ENCODE measurements around the gene UBAC2. TPM values are rescaled to one million over a fixed set of nuclear protein-coding genes. Genes with fewer than 3 reads are reported as not detected.

UBAC2 gene
- total RNA-seq, 1 experiment from 2014 or later = 80.3 TPM

DNA sequence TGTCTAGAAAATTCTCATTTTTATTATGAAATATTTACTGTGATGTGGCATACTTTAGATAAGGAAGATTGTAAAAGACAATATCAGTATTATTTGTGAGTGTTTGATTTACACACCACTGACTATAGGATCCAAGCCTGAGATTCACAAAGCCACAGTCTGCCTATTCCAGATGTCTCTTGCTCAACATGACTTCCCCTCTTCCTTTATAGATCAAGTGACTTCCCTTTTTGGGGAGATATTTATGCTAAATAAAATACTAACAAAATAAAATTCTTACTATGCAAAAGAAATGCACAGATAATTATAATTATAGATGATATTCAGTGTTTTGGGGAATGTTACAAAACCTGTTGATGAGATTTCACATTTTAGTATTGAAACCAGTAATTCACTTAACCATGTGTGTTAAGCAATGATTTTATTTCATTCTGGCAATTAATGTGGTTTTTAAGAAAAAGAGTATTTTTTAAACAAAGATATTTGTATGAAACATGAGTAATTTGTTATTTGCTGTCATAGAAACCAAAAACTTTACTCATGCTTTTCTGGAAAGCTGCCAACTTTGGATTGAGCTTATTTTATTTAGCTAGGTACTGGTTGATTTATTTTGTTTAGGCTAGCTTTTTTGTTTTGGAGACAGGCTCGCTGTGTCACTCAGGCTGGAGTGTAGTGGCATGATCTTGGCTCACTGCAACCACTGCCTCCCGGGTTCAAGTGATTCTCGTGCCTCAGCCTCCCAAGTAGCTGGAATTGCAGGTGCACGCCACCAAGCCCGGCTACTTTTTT is 120.2 kb downstream of the UBAC2 start:
- TF ChIP-seq, protein P1, sequence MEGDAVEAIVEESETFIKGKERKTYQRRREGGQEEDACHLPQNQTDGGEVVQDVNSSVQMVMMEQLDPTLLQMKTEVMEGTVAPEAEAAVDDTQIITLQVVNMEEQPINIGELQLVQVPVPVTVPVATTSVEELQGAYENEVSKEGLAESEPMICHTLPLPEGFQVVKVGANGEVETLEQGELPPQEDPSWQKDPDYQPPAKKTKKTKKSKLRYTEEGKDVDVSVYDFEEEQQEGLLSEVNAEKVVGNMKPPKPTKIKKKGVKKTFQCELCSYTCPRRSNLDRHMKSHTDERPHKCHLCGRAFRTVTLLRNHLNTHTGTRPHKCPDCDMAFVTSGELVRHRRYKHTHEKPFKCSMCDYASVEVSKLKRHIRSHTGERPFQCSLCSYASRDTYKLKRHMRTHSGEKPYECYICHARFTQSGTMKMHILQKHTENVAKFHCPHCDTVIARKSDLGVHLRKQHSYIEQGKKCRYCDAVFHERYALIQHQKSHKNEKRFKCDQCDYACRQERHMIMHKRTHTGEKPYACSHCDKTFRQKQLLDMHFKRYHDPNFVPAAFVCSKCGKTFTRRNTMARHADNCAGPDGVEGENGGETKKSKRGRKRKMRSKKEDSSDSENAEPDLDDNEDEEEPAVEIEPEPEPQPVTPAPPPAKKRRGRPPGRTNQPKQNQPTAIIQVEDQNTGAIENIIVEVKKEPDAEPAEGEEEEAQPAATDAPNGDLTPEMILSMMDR (conservative IDR thresholded peaks at IDR 0.05) = no peak
- TF ChIP-seq EZH2 (IDR thresholded peaks at IDR 0.05; ENCODE audit: low read depth) = no peak
- DNase-seq = peak in 1 of 2 experiments; percentile 64
- Histone ChIP-seq H3K79me2 (ENCODE audit: low read depth) (0 out of 2 replicates have a peak, but pooled peaks cover 5% of the 10 kb centered on the region), H2AFZ (no peak overlapping the region), H3K4me3 (no peak overlapping the region), H3K4me1 (replicated peaks; ENCODE audit: insufficient read depth) (peaks cover 26% of the 10 kb centered on the region), H3K27ac (no peak overlapping the region), H3K9me3 (ENCODE audit: insufficient read depth, low read depth) (no peaks in the 10 kb centered on the region), H3K27me3 (ENCODE audit: insufficient read depth, low read depth) (no peaks in the 10 kb centered on the region), H4K20me1 (ENCODE audit: insufficient read depth) (peaks cover 8% of the 10 kb centered on the region; the same call in 1 of the 2 replicates), H3F3A (ENCODE audit: insufficient read depth, low read depth) (peaks cover 17% of the 10 kb centered on the region; the same call in 1 of the 2 replicates), H3K36me3 (ENCODE audit: low read depth) (peaks cover 11% of the 10 kb centered on the region; the same call in 1 of the 2 replicates), H3K4me2 (0 out of 2 replicates have a peak overlapping the region, but pooled peaks have one; percentile 0), H3K9me2 (ENCODE audit: insufficient read depth) (no peaks in the 10 kb centered on the region)
- intact Hi-C loops (cut with micrococcal nuclease; ENCODE audit: unreplicated experiment) = no loop called here
- POLR2A ChIA-PET (ENCODE audit: unreplicated experiment) = interaction anchor here (0.7 kb wide), 1 partner anchor 104 kb away, joined by 3 read pairs; no protein-coding TSS in a partner anchor
- CTCF ChIA-PET = interaction anchor here (0.5 kb wide), 1 partner anchor 915 kb away, joined by 8 read pairs; no protein-coding TSS in a partner anchor
- no TSS peak for BruUV-seq (replicated peaks)

DNA sequence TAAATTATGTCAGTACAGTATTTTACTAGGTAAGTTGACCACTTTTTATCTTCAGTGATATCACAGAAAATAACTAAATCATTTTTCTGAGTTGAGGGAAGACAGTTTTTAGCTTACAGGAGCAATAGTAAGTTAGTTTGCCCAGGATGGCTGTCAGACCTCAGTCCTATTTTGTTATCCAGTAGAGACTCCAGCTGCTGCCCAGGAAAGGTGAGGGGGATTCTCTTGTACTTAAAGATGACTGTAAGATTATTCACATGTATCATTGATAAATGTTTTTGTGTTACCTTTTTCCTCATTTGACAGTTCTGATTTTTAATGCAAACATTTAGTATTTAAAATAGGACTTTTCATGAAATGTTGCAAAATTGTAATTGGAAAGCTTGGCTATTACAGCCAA is 121.1 kb downstream of the UBAC2 start:
- BruUV-seq (replicated peaks) = no TSS peak
- Histone ChIP-seq H3K4me3 (no peak overlapping the region), H3F3A (ENCODE audit: insufficient read depth, low read depth) (peaks cover 17% of the 10 kb centered on the region; the same call in 1 of the 2 replicates), H3K27me3 (ENCODE audit: insufficient read depth, low read depth) (no peaks in the 10 kb centered on the region), H2AFZ (no peak overlapping the region), H3K4me2 (no peak overlapping the region), H3K36me3 (ENCODE audit: low read depth) (peaks cover 14% of the 10 kb centered on the region; the same call in 1 of the 2 replicates), H3K27ac (no peak overlapping the region), H3K4me1 (replicated peaks; ENCODE audit: insufficient read depth) (peaks cover 26% of the 10 kb centered on the region), H4K20me1 (ENCODE audit: insufficient read depth) (peaks cover 7% of the 10 kb centered on the region; the same call in 1 of the 2 replicates), H3K9me3 (ENCODE audit: insufficient read depth, low read depth) (no peaks in the 10 kb centered on the region), H3K79me2 (ENCODE audit: low read depth) (0 out of 2 replicates have a peak, but pooled peaks cover 5% of the 10 kb centered on the region), H3K9me2 (ENCODE audit: insufficient read depth) (no peaks in the 10 kb centered on the region)
- DNase-seq = no peak
- CTCF ChIA-PET = no interaction called here
- TF ChIP-seq, protein P1 (conservative IDR thresholded peaks at IDR 0.05) = no peak
- no peak for TF ChIP-seq EZH2 (IDR thresholded peaks at IDR 0.05; ENCODE audit: low read depth)
- POLR2A ChIA-PET (ENCODE audit: unreplicated experiment) = interaction anchor here (0.7 kb wide), 1 partner anchor 104 kb away, joined by 3 read pairs; no protein-coding TSS in a partner anchor
- intact Hi-C loops (cut with micrococcal nuclease; ENCODE audit: unreplicated experiment) = no loop called here

DNA sequence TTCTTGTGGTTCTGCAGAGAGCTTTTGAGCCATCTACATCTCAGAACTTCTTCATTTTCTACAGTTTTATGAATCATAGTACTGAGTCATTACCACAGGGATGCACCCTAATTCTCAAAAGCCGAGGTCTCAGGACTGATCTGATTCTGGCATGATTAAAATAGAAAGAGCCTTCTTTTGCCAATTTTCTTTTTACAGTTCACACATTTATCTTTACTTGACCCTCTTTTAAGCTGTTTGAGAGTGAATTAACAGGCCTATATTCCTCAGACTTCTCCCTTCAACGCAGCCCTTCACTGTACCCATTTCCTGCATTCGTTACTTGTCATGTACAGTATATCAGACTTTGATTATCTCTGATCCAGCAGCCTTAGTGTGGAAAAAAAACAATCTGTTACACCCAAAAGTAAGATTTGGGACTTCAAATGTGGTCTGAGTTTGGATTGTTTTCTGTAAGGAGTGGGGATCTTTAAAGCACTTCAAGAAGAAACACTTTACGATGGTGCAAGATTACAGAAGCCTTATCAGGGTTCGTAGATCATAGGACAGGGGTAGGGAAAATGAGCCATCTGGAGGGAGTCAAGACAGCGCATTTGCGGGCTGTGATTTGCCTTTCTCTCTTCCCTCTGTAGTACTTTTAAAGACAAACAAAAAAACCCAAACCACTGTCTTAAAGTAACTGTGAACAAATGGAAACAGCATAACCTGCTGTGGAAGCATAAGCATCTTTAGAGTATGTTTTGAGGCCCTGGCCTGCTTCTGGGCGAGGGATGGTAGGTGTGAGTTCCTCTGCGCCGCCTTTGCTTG is 121.8 kb downstream of the UBAC2 start:
- DNase-seq = peak in 1 of 2 experiments; percentile 46
- POLR2A ChIA-PET (ENCODE audit: unreplicated experiment) = no interaction called here
- no TSS peak for BruUV-seq (replicated peaks)

More for the DNA sequence above, 121.8 kb downstream of the UBAC2 start:
- H3K9me3 ChIP-seq (ENCODE audit: insufficient read depth, low read depth) = no peaks in the 10 kb centered on the region
- peaks cover 17% of the 10 kb centered on the region; the same call in 1 of the 2 replicates for H3F3A ChIP-seq (ENCODE audit: insufficient read depth, low read depth)
- no peak overlapping the region for H2AFZ ChIP-seq
- peaks cover 14% of the 10 kb centered on the region; the same call in 1 of the 2 replicates for H3K36me3 ChIP-seq (ENCODE audit: low read depth)
- CTCF ChIA-PET = no interaction called here
- H3K27ac ChIP-seq = no peak overlapping the region
- no peak overlapping the region for H3K4me3 ChIP-seq
- intact Hi-C loops (cut with micrococcal nuclease; ENCODE audit: unreplicated experiment) = no loop called here
- H3K27me3 ChIP-seq (ENCODE audit: insufficient read depth, low read depth) = no peaks in the 10 kb centered on the region
- H3K9me2 ChIP-seq (ENCODE audit: insufficient read depth) = no peaks in the 10 kb centered on the region
- TF ChIP-seq EZH2 (IDR thresholded peaks at IDR 0.05; ENCODE audit: low read depth) = no peak
- TF ChIP-seq, protein P1 (conservative IDR thresholded peaks at IDR 0.05) = no peak
- peaks cover 26% of the 10 kb centered on the region for H3K4me1 ChIP-seq (replicated peaks; ENCODE audit: insufficient read depth)
- H3K79me2 ChIP-seq (ENCODE audit: low read depth) = 0 out of 2 replicates have a peak, but pooled peaks cover 5% of the 10 kb centered on the region
- H4K20me1 ChIP-seq (ENCODE audit: insufficient read depth) = peaks cover 5% of the 10 kb centered on the region; the same call in 1 of the 2 replicates
- H3K4me2 ChIP-seq = no peak overlapping the region

Data from PC-9 (cell line).